WTC11 (cell line): ENCODE results near the gene DDX51.

Experiments used
- CTCF ChIP-seq: fragments of 200-600 bp; IDR thresholded peaks from 2 replicates; pipeline ENCODE4 v1.8.0; 2022; ENCODE audit warnings: antibody characterized with exemption
- RELA ChIP-seq: sonication (generic); formaldehyde crosslinking; IDR thresholded peaks from 2 replicates; pipeline ENCODE4 v1.8.1; 2022; ENCODE audit warnings: missing genetic modification reagents, mild to moderate bottlenecking, borderline replicate concordance
- SMAD4 ChIP-seq: sonication (generic); formaldehyde crosslinking; IDR thresholded peaks from 2 replicates; pipeline ENCODE4 v1.8.0; 2022; ENCODE audit warnings: mild to moderate bottlenecking, missing genetic modification reagents

GRCh38 chr12:132115500-132115899, 28.6 kb downstream of the DDX51 start:
- TF ChIP-seq RELA (no peak), CTCF (no peak), SMAD4 (no peak)
